ENCODE data around the gene CTPS2.

CTPS2 gene

DNA sequence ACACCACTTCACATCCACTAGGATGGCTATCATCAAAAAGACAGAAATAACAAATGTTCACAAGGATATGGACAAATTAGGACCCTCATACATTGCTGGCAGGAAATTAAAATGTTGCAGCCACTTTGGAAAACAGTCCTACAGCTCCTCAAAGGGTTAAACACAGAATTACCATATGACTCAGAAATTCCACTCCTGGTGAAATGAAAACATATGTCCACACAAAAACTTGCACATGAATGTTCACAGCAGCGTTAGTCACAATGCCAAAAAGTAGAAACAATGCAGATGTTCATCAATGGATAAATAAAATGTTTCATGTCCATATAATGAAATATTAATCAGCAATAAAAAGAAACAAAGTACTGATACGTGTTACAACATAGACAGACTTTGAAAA, 47.4 kb downstream of the CTPS2 start:
- no peak overlapping the region for H3K4me3 ChIP-seq (ENCODE audit: low read depth, low read length)
- no peak for DNase-seq (ENCODE audit: low read depth)
- TF ChIP-seq, protein P1, sequence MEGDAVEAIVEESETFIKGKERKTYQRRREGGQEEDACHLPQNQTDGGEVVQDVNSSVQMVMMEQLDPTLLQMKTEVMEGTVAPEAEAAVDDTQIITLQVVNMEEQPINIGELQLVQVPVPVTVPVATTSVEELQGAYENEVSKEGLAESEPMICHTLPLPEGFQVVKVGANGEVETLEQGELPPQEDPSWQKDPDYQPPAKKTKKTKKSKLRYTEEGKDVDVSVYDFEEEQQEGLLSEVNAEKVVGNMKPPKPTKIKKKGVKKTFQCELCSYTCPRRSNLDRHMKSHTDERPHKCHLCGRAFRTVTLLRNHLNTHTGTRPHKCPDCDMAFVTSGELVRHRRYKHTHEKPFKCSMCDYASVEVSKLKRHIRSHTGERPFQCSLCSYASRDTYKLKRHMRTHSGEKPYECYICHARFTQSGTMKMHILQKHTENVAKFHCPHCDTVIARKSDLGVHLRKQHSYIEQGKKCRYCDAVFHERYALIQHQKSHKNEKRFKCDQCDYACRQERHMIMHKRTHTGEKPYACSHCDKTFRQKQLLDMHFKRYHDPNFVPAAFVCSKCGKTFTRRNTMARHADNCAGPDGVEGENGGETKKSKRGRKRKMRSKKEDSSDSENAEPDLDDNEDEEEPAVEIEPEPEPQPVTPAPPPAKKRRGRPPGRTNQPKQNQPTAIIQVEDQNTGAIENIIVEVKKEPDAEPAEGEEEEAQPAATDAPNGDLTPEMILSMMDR (IDR thresholded peaks at IDR 0.05; ENCODE audit: low read depth, low read length), result no peak

DNA sequence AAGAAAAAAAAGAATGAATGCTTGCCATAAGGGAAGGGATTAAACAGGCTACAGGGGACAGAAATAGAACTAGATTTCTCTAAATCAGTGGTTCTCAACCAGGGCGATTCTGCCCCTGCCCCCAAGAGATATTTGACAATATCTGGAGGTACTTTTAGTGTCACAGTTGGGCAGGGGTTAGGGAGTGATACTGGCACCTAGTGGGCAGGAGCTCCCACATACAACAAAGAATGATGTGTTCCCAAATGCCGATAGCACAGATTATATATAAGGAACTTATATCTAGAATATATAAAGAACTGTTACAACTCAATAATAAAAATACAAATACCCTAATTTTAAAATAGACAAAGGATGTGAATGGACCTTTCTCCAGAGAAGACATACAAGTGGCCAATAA, 47.8 kb downstream of the CTPS2 start:
- H3K4me3 ChIP-seq (ENCODE audit: low read depth, low read length), result no peak overlapping the region
- no peak for DNase-seq (ENCODE audit: low read depth)
- TF ChIP-seq, protein P2, sequence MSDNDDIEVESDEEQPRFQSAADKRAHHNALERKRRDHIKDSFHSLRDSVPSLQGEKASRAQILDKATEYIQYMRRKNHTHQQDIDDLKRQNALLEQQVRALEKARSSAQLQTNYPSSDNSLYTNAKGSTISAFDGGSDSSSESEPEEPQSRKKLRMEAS (IDR thresholded peaks at IDR 0.05; ENCODE audit: low read depth, low read length), result no peak
- TF ChIP-seq MYC (IDR thresholded peaks at IDR 0.05; ENCODE audit: low read depth, low read length) (no peak), POLR2A (IDR thresholded peaks at IDR 0.05; ENCODE audit: extremely low read depth, insufficient read length) (no peak)
- TF ChIP-seq, protein P1 (IDR thresholded peaks at IDR 0.05; ENCODE audit: low read depth, low read length), result no peak

DNA sequence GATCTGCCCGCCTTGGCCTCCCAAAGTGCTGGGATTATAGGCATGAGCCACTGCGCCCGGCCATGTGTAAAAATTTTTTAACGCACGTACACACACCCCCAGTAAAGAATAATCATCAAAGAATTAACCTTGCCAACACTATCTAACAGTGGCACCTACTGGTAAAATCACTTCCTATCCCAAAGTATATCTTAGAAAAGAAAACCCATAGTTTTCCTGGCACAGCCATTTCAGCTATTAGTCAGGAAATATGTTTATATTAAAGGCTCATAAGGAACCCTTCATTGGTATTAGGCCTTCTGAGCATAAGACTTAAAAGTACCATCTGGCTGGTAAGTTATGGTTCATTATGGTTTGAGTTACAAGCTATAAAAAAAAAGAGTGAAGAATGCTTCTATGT, 48.4 kb downstream of the CTPS2 start:
- DNase-seq (ENCODE audit: low read depth), result no peak
- TF ChIP-seq, protein P1 (IDR thresholded peaks at IDR 0.05; ENCODE audit: low read depth, low read length), result no peak
- TF ChIP-seq MYC (IDR thresholded peaks at IDR 0.05; ENCODE audit: low read depth, low read length), result no peak
- TF ChIP-seq, protein P2 (IDR thresholded peaks at IDR 0.05; ENCODE audit: low read depth, low read length), result no peak
- no peak for TF ChIP-seq POLR2A (IDR thresholded peaks at IDR 0.05; ENCODE audit: extremely low read depth, insufficient read length)
- no peak overlapping the region for H3K4me3 ChIP-seq (ENCODE audit: low read depth, low read length)

DNA sequence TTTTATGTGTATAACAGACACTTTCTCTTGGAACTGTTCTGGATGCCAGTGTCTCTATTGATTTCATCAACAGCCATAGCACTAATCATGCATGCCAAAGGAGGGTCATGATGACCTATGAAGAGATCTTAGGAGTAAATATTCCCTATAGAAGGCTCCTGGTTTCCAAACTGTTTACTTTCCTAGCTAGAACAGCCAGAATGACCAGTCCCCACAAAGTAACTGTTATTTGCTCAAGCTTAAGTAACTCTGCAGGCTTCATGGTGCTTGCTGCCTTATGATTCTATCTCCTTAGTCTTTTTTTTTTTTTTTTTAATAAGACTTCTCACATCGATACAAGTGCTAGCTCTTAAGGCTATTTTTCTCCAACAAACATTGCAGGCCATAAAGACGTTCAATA, 50.1 kb downstream of the CTPS2 start:
- TF ChIP-seq, protein P1 (IDR thresholded peaks at IDR 0.05; ENCODE audit: low read depth, low read length), result no peak
- TF ChIP-seq POLR2A (IDR thresholded peaks at IDR 0.05; ENCODE audit: extremely low read depth, insufficient read length) (no peak), MYC (IDR thresholded peaks at IDR 0.05; ENCODE audit: low read depth, low read length) (no peak)
- TF ChIP-seq, protein P2 (IDR thresholded peaks at IDR 0.05; ENCODE audit: low read depth, low read length), result no peak
- H3K4me3 ChIP-seq (ENCODE audit: low read depth, low read length), result no peak overlapping the region
- no peak for DNase-seq (ENCODE audit: low read depth)

DNA sequence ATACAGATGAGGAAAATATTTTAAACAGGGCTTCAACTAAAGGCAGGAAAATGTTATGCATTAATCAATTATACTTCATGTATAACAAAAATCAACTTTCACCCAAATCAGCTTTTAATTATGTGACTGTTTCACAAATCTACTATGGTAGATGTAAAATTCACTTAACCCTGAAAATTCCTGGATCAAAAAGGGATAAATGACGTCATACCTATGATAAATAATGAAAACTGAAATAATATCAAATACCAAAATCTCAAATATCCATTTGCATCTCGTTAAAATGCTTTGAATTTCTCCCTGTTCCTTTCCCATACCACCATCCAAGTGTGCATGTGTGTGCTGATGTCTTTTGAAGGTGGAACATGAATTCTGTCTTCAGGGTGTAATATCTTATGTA, 51.0 kb downstream of the CTPS2 start:
- no peak overlapping the region for H3K4me3 ChIP-seq (ENCODE audit: low read depth, low read length)
- TF ChIP-seq, protein P2 (IDR thresholded peaks at IDR 0.05; ENCODE audit: low read depth, low read length), result no peak
- TF ChIP-seq, protein P1 (IDR thresholded peaks at IDR 0.05; ENCODE audit: low read depth, low read length), result no peak
- DNase-seq (ENCODE audit: low read depth), result no peak

DNA sequence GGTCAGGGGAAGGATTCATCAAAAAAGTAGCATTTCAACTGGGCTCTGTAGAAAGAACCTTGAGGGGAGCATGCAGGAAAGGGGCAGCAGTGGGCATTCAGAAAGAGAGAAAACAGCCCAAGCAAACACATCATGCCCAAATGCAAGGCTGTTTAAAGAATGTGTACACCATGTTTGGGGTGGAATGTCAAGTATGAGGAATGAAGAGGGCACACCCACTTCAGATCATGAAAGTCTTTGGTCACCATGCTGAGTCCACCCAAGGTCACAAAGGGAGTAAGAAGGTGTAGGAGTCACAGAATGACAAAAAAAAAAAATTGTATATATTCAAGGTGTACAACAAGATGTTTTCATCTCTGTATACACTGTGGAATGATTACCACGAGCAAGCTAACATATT, 53.1 kb downstream of the CTPS2 start:
- no peak for TF ChIP-seq MYC (IDR thresholded peaks at IDR 0.05; ENCODE audit: low read depth, low read length)
- no peak for TF ChIP-seq POLR2A (IDR thresholded peaks at IDR 0.05; ENCODE audit: extremely low read depth, insufficient read length)
- TF ChIP-seq, protein P1 (IDR thresholded peaks at IDR 0.05; ENCODE audit: low read depth, low read length), result no peak
- DNase-seq (ENCODE audit: low read depth), result no peak
- no peak overlapping the region for H3K4me3 ChIP-seq (ENCODE audit: low read depth, low read length)
